H1 (cell line): ENCODE results near the gene ZSWIM6. TPM values are rescaled to one million over a fixed set of nuclear protein-coding genes. Genes with fewer than 3 reads are reported as not detected.

ENCODE experiments used
- CTCF ChIA-PET: fragments of 300-600 bp; sonication (Branson Sonifier 250); formaldehyde crosslinking; loops from one replicate; lab custom pipeline; 2021; ENCODE audit not compliant: partially characterized antibody; lab: Charles Lee
- POLR2A ChIA-PET: fragments of 300-600 bp; sonication (Branson Sonifier 250); formaldehyde crosslinking; loops from one replicate; lab custom pipeline; 2021; ENCODE audit warnings: inconsistent platforms; ENCODE audit not compliant: partially characterized antibody; lab: Charles Lee
- DNase-seq, 2 experiments: peaks; one replicate each; pipeline versions ENCODE4 v3.0.0 to v3.0.0-alpha.2; 2010 to 2022; ENCODE audit warnings: low spot score in 2 of 2, low read depth in 1 of 2, mixed read lengths in 1 of 2
- FAIRE-seq: peaks from 2 replicates; lab custom pipeline; 2011; peaks lifted over from hg19 to GRCh38; lab: Jason Lieb, UNC
- H2AFZ ChIP-seq: 2 replicates; pipeline ENCODE4 v1.8.1; 2012; ENCODE audit warnings: low read length, inconsistent platforms
- H2AK5ac ChIP-seq: 2 replicates; pipeline ENCODE4 v1.6.1; 2013; ENCODE audit warnings: low read depth, low read length
- H2BK120ac ChIP-seq: replicated peaks from 2 replicates; pipeline ENCODE3; 2013; ENCODE audit warnings: low read depth, low read length, inconsistent platforms
- H2BK12ac ChIP-seq: 2 replicates; pipeline ENCODE4 v1.6.1; 2013; ENCODE audit warnings: low read depth, low read length
- H2BK15ac ChIP-seq: 2 replicates; pipeline ENCODE4 v1.6.1; 2013; ENCODE audit warnings: low read length
- H2BK20ac ChIP-seq: 2 replicates; pipeline ENCODE4 v1.6.1; 2013; ENCODE audit warnings: low read length
- H2BK5ac ChIP-seq: 2 replicates; pipeline ENCODE4 v1.6.1; 2013; ENCODE audit warnings: low read depth, low read length
- H3K14ac ChIP-seq: 2 replicates; pipeline ENCODE4 v1.6.1; 2013; ENCODE audit warnings: inconsistent platforms; ENCODE audit not compliant: insufficient read length
- H3K18ac ChIP-seq: 2 replicates; pipeline ENCODE4 v1.6.1; 2013; ENCODE audit warnings: low read length; ENCODE audit errors: extremely low read depth
- H3K23ac ChIP-seq: 2 replicates; pipeline ENCODE4 v1.6.1; 2013; ENCODE audit warnings: inconsistent platforms; ENCODE audit not compliant: insufficient read length
- H3K23me2 ChIP-seq: 2 replicates; pipeline ENCODE4 v1.6.1; 2013; ENCODE audit warnings: low read depth, low read length
- H3K27ac ChIP-seq: 2 replicates; pipeline ENCODE4 v1.6.1; 2011; ENCODE audit warnings: low read depth, low read length, inconsistent platforms
- H3K27me3 ChIP-seq, 4 experiments: replicated peaks in 1 of 4; 1 replicate in 1 of 4; 2 replicates in 3 of 4; pipeline versions ENCODE4 v1.6.1 to v1.8.1; 2011 to 2013; ENCODE audit warnings: low read length in 3 of 4, mild to moderate bottlenecking in 3 of 4, inconsistent platforms in 2 of 4, mixed read lengths in 2 of 4, moderate library complexity in 1 of 4; ENCODE audit not compliant: control insufficient read depth in 3 of 4, insufficient read depth in 3 of 4; ENCODE audit errors: extremely low read depth in 1 of 4
- H3K36me3 ChIP-seq, 4 experiments: 2 replicates each; pipeline versions ENCODE4 v1.6.1 to v1.8.1; 2011 to 2013; ENCODE audit warnings: mild to moderate bottlenecking in 4 of 4, low read length in 3 of 4, moderate library complexity in 2 of 4, control low read depth in 1 of 4, inconsistent platforms in 1 of 4; ENCODE audit not compliant: insufficient read depth in 4 of 4, control insufficient read depth in 2 of 4
- H3K4ac ChIP-seq: replicated peaks from 2 replicates; pipeline ENCODE3; 2013; ENCODE audit warnings: low read length, low read depth, mixed read lengths, inconsistent platforms; ENCODE audit not compliant: insufficient read length
- H3K4me1 ChIP-seq, 4 experiments: replicated peaks in 1 of 4; 1 replicate in 1 of 4; 2 replicates in 3 of 4; pipeline versions ENCODE4 v1.6.1 to v1.8.1; 2011 to 2013; ENCODE audit warnings: low read length in 3 of 4, inconsistent platforms in 2 of 4, mixed read lengths in 1 of 4; ENCODE audit not compliant: insufficient read depth in 4 of 4, control insufficient read depth in 3 of 4
- H3K4me2 ChIP-seq, 2 experiments: 2 replicates each; pipeline versions ENCODE4 v1.6.1 to v1.8.1; 2011 to 2013; ENCODE audit warnings: low read depth in 2 of 2, low read length in 2 of 2, control low read depth in 1 of 2, inconsistent platforms in 1 of 2, mild to moderate bottlenecking in 1 of 2; ENCODE audit not compliant: insufficient read depth in 1 of 2
- H3K4me3 ChIP-seq, 4 experiments: fragments of 200-600, 300-600 bp in 1 of 4; sonication (generic), shearing (Covaris generic), sonication (Bioruptor Twin) in 1 of 4; 2 replicates each; pipeline versions ENCODE4 v1.5.1 to v1.8.1; 2011 to 2016; ENCODE audit warnings: low read length in 4 of 4, low read depth in 3 of 4, control low read depth in 2 of 4, inconsistent platforms in 2 of 4, mild to moderate bottlenecking in 2 of 4, mixed read lengths in 1 of 4, moderate library complexity in 1 of 4; ENCODE audit not compliant: insufficient read depth in 2 of 4; ENCODE audit errors: extremely low read depth in 1 of 4
- H3K56ac ChIP-seq: replicated peaks from 2 replicates; pipeline ENCODE3; 2013; ENCODE audit warnings: low read depth, mild to moderate bottlenecking, mixed read lengths, low read length, inconsistent platforms; ENCODE audit not compliant: insufficient read length
- H3K79me1 ChIP-seq: 2 replicates; pipeline ENCODE4 v1.6.1; 2013; ENCODE audit warnings: low read depth, low read length, control low read depth
- H3K79me2 ChIP-seq, 2 experiments: 2 replicates each; pipeline versions ENCODE4 v1.6.1 to v1.8.1; 2012 to 2013; ENCODE audit warnings: low read length in 2 of 2, mild to moderate bottlenecking in 2 of 2, inconsistent platforms in 1 of 2; ENCODE audit not compliant: insufficient read depth in 2 of 2, control insufficient read depth in 1 of 2
- H3K9ac ChIP-seq, 4 experiments: replicated peaks in 1 of 4; 1 replicate in 1 of 4; 2 replicates in 3 of 4; pipeline versions ENCODE4 v1.6.1 to v1.8.1; 2011 to 2013; ENCODE audit warnings: low read depth in 3 of 4, low read length in 3 of 4, control low read depth in 2 of 4, mild to moderate bottlenecking in 2 of 4, moderate library complexity in 2 of 4, inconsistent platforms in 1 of 4; ENCODE audit errors: extremely low read depth in 1 of 4
- H3K9me3 ChIP-seq, 2 experiments: 2 replicates each; pipeline versions ENCODE4 v1.6.1 to v1.8.1; 2012 to 2013; ENCODE audit warnings: mild to moderate bottlenecking in 2 of 2, moderate library complexity in 2 of 2, control low read depth in 1 of 2, inconsistent platforms in 1 of 2, low read depth in 1 of 2, low read length in 1 of 2, mixed read lengths in 1 of 2; ENCODE audit not compliant: insufficient read depth in 2 of 2
- H4K20me1 ChIP-seq, 2 experiments: replicated peaks in 1 of 2; 2 replicates each; pipeline versions ENCODE3 to v1.8.1; 2011 to 2013; ENCODE audit warnings: inconsistent platforms in 2 of 2, low read length in 2 of 2, mild to moderate bottlenecking in 1 of 2; ENCODE audit not compliant: insufficient read depth in 2 of 2, control insufficient read depth in 1 of 2
- H4K5ac ChIP-seq: 2 replicates; pipeline ENCODE4 v1.6.1; 2013; ENCODE audit warnings: low read length, low read depth, mixed read lengths, inconsistent platforms; ENCODE audit not compliant: insufficient read length
- H4K8ac ChIP-seq: 2 replicates; pipeline ENCODE4 v1.8.0; 2013; ENCODE audit warnings: mild to moderate bottlenecking, moderate library complexity, low read length, inconsistent platforms; ENCODE audit not compliant: insufficient read depth; ENCODE audit errors: extremely low read depth
- H4K91ac ChIP-seq: replicated peaks from 2 replicates; pipeline ENCODE3; 2013; ENCODE audit warnings: low read length, mixed read lengths, inconsistent platforms; ENCODE audit not compliant: insufficient read length
- EZH2 ChIP-seq: fragments of 200-600 bp; sonication (generic); IDR thresholded peaks from 2 replicates; pipeline ENCODE4 v1.7.1; 2012; ENCODE audit warnings: low read depth, mild to moderate bottlenecking, moderate library complexity, low read length, inconsistent platforms; ENCODE audit not compliant: severe bottlenecking
- GTF2F1 ChIP-seq: IDR thresholded peaks from 2 replicates; pipeline ENCODE4 v1.6.1; 2012; ENCODE audit warnings: low read depth, low read length, improper control_type of control experiment, borderline replicate concordance
- KDM1A ChIP-seq: fragments of 200-600, 300-600 bp; sonication (generic); IDR thresholded peaks from 2 replicates; pipeline ENCODE4 v1.7.1; 2016; ENCODE audit warnings: mild to moderate bottlenecking, low read length, borderline replicate concordance
- PHF8 ChIP-seq: fragments of 200-600 bp; sonication (generic); conservative IDR thresholded peaks from 2 replicates; pipeline ENCODE4 v1.7.1; 2012; ENCODE audit warnings: low read depth, mild to moderate bottlenecking, inconsistent platforms, low read length, moderate library complexity
- RAD21 ChIP-seq, 2 experiments: IDR thresholded peaks in 1 of 2; conservative IDR thresholded peaks in 1 of 2; 2 replicates each; pipeline ENCODE4 v1.6.1; 2011; ENCODE audit warnings: low read depth in 2 of 2, low read length in 2 of 2, improper control_type of control experiment in 1 of 2, inconsistent platforms in 1 of 2, mild to moderate bottlenecking in 1 of 2, moderate library complexity in 1 of 2
- TCF12 ChIP-seq: IDR thresholded peaks from 2 replicates; pipeline ENCODE4 v1.6.1; 2011; ENCODE audit warnings: low read depth, mild to moderate bottlenecking, low read length
- YY1 ChIP-seq: IDR thresholded peaks from 2 replicates; pipeline ENCODE4 v1.6.1; 2011; ENCODE audit warnings: low read depth, mild to moderate bottlenecking, low read length
- WGBS, 2 experiments: shearing (Covaris generic) in 1 of 2; methylation state at CpG; one replicate each; pipeline versions ENCODE4 v1.1.6 to v1.1.7; 2013 to 2015; ENCODE audit warnings: low lambda C conversion rate in 2 of 2, mixed read lengths in 2 of 2, inconsistent platforms in 1 of 2, low coverage in 1 of 2, missing lambda C conversion rate in 1 of 2; ENCODE audit not compliant: insufficient replicate concordance in 2 of 2, insufficient coverage in 1 of 2, insufficient read length in 1 of 2; ENCODE audit errors: extremely low coverage in 1 of 2, missing lambda C conversion rate in 1 of 2; 5-methylcytosine and 5-hydroxymethylcytosine counted together
- polyA plus RNA-seq, 7 experiments: library from polyadenylated mRNA; depleted of rRNA in 3 of 7; stranded (reverse) in 5 of 7; unstranded in 2 of 7; fragments of >200 nt in 5 of 7; fragments of 200-250 nt in 2 of 7; gene quantifications; 1 replicate in 5 of 7; 2 replicates in 1 of 7; 4 replicates in 1 of 7; pipeline versions ENCODE4 v1.2.1 to v1.2.3, GENCODE V29; 2011 to 2013; ENCODE audit warnings: missing spikeins in 2 of 7, mixed read lengths in 2 of 7
- total RNA-seq: library from RNA; stranded (reverse); fragmentation: NEBNext Ultra II Directional; extraction: Animal tissue kit (Norgen Biotek cat#: 25700); gene quantifications from 2 replicates; pipeline ENCODE4 v1.2.1, GENCODE V29; 2021

ZSWIM6 gene
- total and polyA plus RNA-seq, 2 of the 8 experiments (the other 6 are each of a cell fraction or from before 2014, with no cell fraction given) = 7.9 to 12.4 TPM

GRCh38 chr5:61307611-61308010, 24.4 kb upstream of the ZSWIM6 start:
- Histone ChIP-seq H3K14ac (no peak overlapping the region), H3K18ac (no peak overlapping the region), H2BK5ac (no peak overlapping the region), H4K5ac (no peak overlapping the region), H3K4ac (no peak overlapping the region), H3K4me2 (no peak overlapping the region), H3K79me2 (no peaks in the 10 kb centered on the region), H3K27me3 (peaks cover 0 to under 1% (median 0%) of the 10 kb centered on the region in 4 experiments; a peak in 3 of 7 replicates), H2BK20ac (no peak overlapping the region), H3K23me2 (no peaks in the 10 kb centered on the region), H3K9ac (no peak overlapping the region), H2AFZ (no peak overlapping the region), H3K9me3 (no peaks in the 10 kb centered on the region), H2AK5ac (no peak overlapping the region), H2BK12ac (no peak overlapping the region), H3K27ac (no peak overlapping the region), H4K20me1 (no peaks in the 10 kb centered on the region), H2BK120ac (no peak overlapping the region), H4K91ac (no peak overlapping the region), H3K56ac (no peak overlapping the region), H3K79me1 (no peaks in the 10 kb centered on the region), H4K8ac (no peak overlapping the region), H3K4me3 (no peak overlapping the region), H3K36me3 (no peaks in the 10 kb centered on the region), H2BK15ac (no peak overlapping the region), H3K23ac (no peak overlapping the region), H3K4me1 (no peaks in the 10 kb centered on the region)
- CTCF ChIA-PET = interaction anchor here (0.7 to 2.1 kb wide), 3 partner anchors 13 to 1949 kb away, joined by 3 to 5 read pairs (median 3); no protein-coding TSS in a partner anchor
- TF ChIP-seq RAD21 (IDR thresholded peaks at IDR 0.05 in 1 of 2, conservative IDR thresholded peaks at IDR 0.05 in 1 of 2; ENCODE audit: low read depth in 2 of 2, low read length in 2 of 2) (no peak), TCF12 (no peak), EZH2 (no peak), PHF8 (no peak), GTF2F1 (no peak), KDM1A (no peak), YY1 (no peak)
- no peak for FAIRE-seq
- no peak for DNase-seq
- POLR2A ChIA-PET = interaction anchor here (1.9 kb wide), 1 partner anchor 24 kb away, joined by 3 read pairs; no protein-coding TSS in a partner anchor
- WGBS, 2 experiments = 94% methylated on average over 1 of the region's 1 CpG; no CpG with 5 or more reads in 1 of the 2 experiments
